GM18858 (cell line): Measurements from ENCODE around the gene IFT20.
"Not testable (repeated sequence)": the region's sequence is repeated elsewhere in the genome, so short reads cannot be mapped to it uniquely, and the experiment has no call there.

ENCODE experiments used
- ATAC-seq: cut with Tn5 transposase; IDR thresholded peaks from one replicate; pipeline ENCODE4 v1.9.1; 2021; ENCODE audit not compliant: unreplicated experiment

Gene IFT20

GRCh38 chr17:28364665-28365363 lies 29.5 kb upstream of the IFT20 start, which contains the start of gene SEBOX:
Gene SEBOX (minus strand): TSS chr17:28365199. CDS start chr17:28365151, 48 bp downstream.
- ATAC-seq = no peak

- no peak for ATAC-seq
Measured at GRCh38 chr17:28363776-28364650, 28.7 kb upstream of the IFT20 start.

- ATAC-seq = no peak
Measured at GRCh38 chr17:28363186-28363585, 27.9 kb upstream of the IFT20 start.

GRCh38 chr17:28357901-28358197 lies 22.6 kb upstream of the IFT20 start:
- no peak for ATAC-seq

- ATAC-seq = peak; percentile 81
Measured at GRCh38 chr17:28357061-28357900, 22.0 kb upstream of the IFT20 start, which contains the start of gene POLDIP2. Gene POLDIP2 (minus strand): TSS chr17:28357527. CDS start chr17:28357448, 79 bp downstream.

- no peak for ATAC-seq
Measured at GRCh38 chr17:28350271-28350670, 15.0 kb upstream of the IFT20 start.

GRCh38 chr17:28348979-28349378 lies 13.7 kb upstream of the IFT20 start:
- ATAC-seq = no peak

GRCh38 chr17:28347261-28347891 lies 12.1 kb upstream of the IFT20 start:
- ATAC-seq = no peak

GRCh38 chr17:28346746-28347246 lies 11.5 kb upstream of the IFT20 start:
- ATAC-seq = no peak

GRCh38 chr17:28346199-28346580 lies 10.9 kb upstream of the IFT20 start:
- ATAC-seq = no peak

- ATAC-seq = no peak
Measured at GRCh38 chr17:28345419-28346198, 10.3 kb upstream of the IFT20 start.

GRCh38 chr17:28344435-28344901 lies 9.2 kb upstream of the IFT20 start:
- no peak for ATAC-seq

GRCh38 chr17:28344011-28344410 lies 8.7 kb upstream of the IFT20 start:
- no peak for ATAC-seq

- no peak for ATAC-seq
Measured at GRCh38 chr17:28343491-28343932, 8.2 kb upstream of the IFT20 start.

- ATAC-seq = no peak
Measured at GRCh38 chr17:28342313-28342712, 7.0 kb upstream of the IFT20 start.

- no peak for ATAC-seq
Measured at GRCh38 chr17:28341516-28341915, 6.2 kb upstream of the IFT20 start.

GRCh38 chr17:28340374-28340773 lies 5.1 kb upstream of the IFT20 start:
- no peak for ATAC-seq

GRCh38 chr17:28339431-28339830 lies 4.2 kb upstream of the IFT20 start:
- no peak for ATAC-seq

GRCh38 chr17:28338769-28339212 lies 3.5 kb upstream of the IFT20 start:
- ATAC-seq = not testable (repeated sequence)
